B cell (primary cell): ENCODE data around the gene AKT2. TPM values are rescaled to one million over a fixed set of nuclear protein-coding genes. Genes with fewer than 3 reads are reported as not detected.

Experiments
- ATAC-seq: fragments of 200-7000 bp; cut with Tn5 transposase; one replicate; pipeline ENCODE4 v1.10.0; 2021; ENCODE audit warnings: low read depth, mild to moderate bottlenecking, moderate number of reproducible peaks, moderate library complexity
- CTCF ChIA-PET: fragments of 350-600 bp; sonication (Branson Sonifier 250); formaldehyde crosslinking; loops from one replicate; lab custom pipeline; 2021; ENCODE audit warnings: antibody characterized with exemption, inconsistent platforms; lab: Charles Lee
- POLR2A ChIA-PET: fragments of 350-600 bp; sonication (Branson Sonifier 250); formaldehyde crosslinking; loops from one replicate; lab custom pipeline; 2021; ENCODE audit warnings: antibody characterized with exemption; lab: Charles Lee
- DNase-seq: peaks from one replicate; pipeline ENCODE4 v3.0.0; 2013
- H2AFZ ChIP-seq: 2 replicates; pipeline ENCODE4 v1.6.1; 2012; ENCODE audit warnings: mild to moderate bottlenecking, low read depth, low read length; ENCODE audit not compliant: insufficient read depth, poor library complexity, severe bottlenecking
- H3K27ac ChIP-seq, 2 donors: 1 replicate in 1 of 2; 2 replicates in 1 of 2; pipeline ENCODE4 v1.5.1; 2012 to 2013; ENCODE audit warnings: low read length in 2 of 2, mild to moderate bottlenecking in 2 of 2, moderate library complexity in 1 of 2
- H3K27me3 ChIP-seq, 4 experiments: fragments of 200-600 bp in 1 of 4; sonication (generic) in 1 of 4; replicated peaks in 1 of 4; 1 replicate in 2 of 4; 2 replicates in 2 of 4; pipeline versions ENCODE4 v1.6.1 to v1.7.0; 2013 to 2016; ENCODE audit warnings: low read length in 3 of 4, mild to moderate bottlenecking in 2 of 4, mixed read lengths in 1 of 4, moderate library complexity in 1 of 4; ENCODE audit not compliant: insufficient read depth in 4 of 4, control insufficient read depth in 3 of 4; ENCODE audit errors: control extremely low read depth in 1 of 4
- H3K36me3 ChIP-seq, 2 experiments: replicated peaks in 1 of 2; 1 replicate in 1 of 2; 2 replicates in 1 of 2; pipeline versions ENCODE4 v1.6.1 to v1.7.1; 2013; ENCODE audit warnings: low read length in 1 of 2; ENCODE audit not compliant: insufficient read depth in 2 of 2, control insufficient read depth in 1 of 2; ENCODE audit errors: control extremely low read depth in 1 of 2, extremely low read depth in 1 of 2
- H3K4me1 ChIP-seq, 2 donors: fragments of 200-600 bp in 1 of 2; sonication (generic) in 1 of 2; 1 replicate in 1 of 2; 2 replicates in 1 of 2; pipeline versions ENCODE4 v1.5.1 to v1.6.1; 2013 to 2017; ENCODE audit warnings: low read length in 2 of 2; ENCODE audit not compliant: control insufficient read depth in 2 of 2, insufficient read depth in 2 of 2
- H3K4me2 ChIP-seq: replicated peaks from 2 replicates; pipeline ENCODE3; 2012; ENCODE audit warnings: mild to moderate bottlenecking, low read depth, low read length; ENCODE audit not compliant: poor library complexity, severe bottlenecking
- H3K4me3 ChIP-seq, 5 experiments: fragments of 200-600 bp in 1 of 5; sonication (generic) in 1 of 5; 1 replicate in 3 of 5; 2 replicates in 2 of 5; pipeline versions ENCODE4 v1.5.1 to v1.7.0; 2011 to 2016; ENCODE audit warnings: low read length in 4 of 5, mild to moderate bottlenecking in 4 of 5, low read depth in 2 of 5, control low read depth in 1 of 5, moderate library complexity in 1 of 5; ENCODE audit not compliant: insufficient read depth in 1 of 5; ENCODE audit errors: control extremely low read depth in 1 of 5, extremely low read depth in 1 of 5
- H3K79me2 ChIP-seq: fragments of 200-600 bp; sonication (generic); one replicate; pipeline ENCODE4 v1.6.0; 2016; ENCODE audit warnings: low read length; ENCODE audit not compliant: control insufficient read depth, insufficient read depth
- H3K9ac ChIP-seq: fragments of 200-600 bp; sonication (generic); 2 replicates; pipeline ENCODE4 v1.6.1; 2017; ENCODE audit warnings: mild to moderate bottlenecking, low read length, moderate library complexity
- H3K9me3 ChIP-seq, 3 donors: one replicate each; pipeline versions ENCODE4 v1.6.1 to v1.7.1; 2013; ENCODE audit warnings: low read length in 2 of 3; ENCODE audit not compliant: control insufficient read depth in 2 of 3, insufficient read depth in 1 of 3; ENCODE audit errors: control extremely low read depth in 1 of 3
- H4K20me1 ChIP-seq: 2 replicates; pipeline ENCODE4 v1.6.0; 2012; ENCODE audit warnings: mild to moderate bottlenecking, low read length; ENCODE audit not compliant: insufficient read depth, control insufficient read depth, poor library complexity, severe bottlenecking
- H3K27ac Mint-ChIP-seq: one replicate; pipeline ENCODE4 v1.8.0; 2021; ENCODE audit warnings: mixed read lengths
- H3K27me3 Mint-ChIP-seq: one replicate; pipeline ENCODE4 v1.8.0; 2021; ENCODE audit warnings: mixed read lengths
- H3K4me1 Mint-ChIP-seq: one replicate; pipeline ENCODE4 v1.8.0; 2021; ENCODE audit warnings: mixed read lengths
- H3K4me3 Mint-ChIP-seq: one replicate; pipeline ENCODE4 v1.8.0; 2021; ENCODE audit warnings: mixed read lengths
- H3K9me3 Mint-ChIP-seq: one replicate; pipeline ENCODE4 v1.8.0; 2022; ENCODE audit warnings: mixed read lengths; ENCODE audit not compliant: insufficient read depth
- CTCF ChIP-seq: fragments of 200-600 bp; IDR thresholded peaks from one replicate; pipeline ENCODE4 v1.8.0; 2022; ENCODE audit warnings: antibody characterized with exemption, mild to moderate bottlenecking
- EZH2 ChIP-seq: IDR thresholded peaks from 2 replicates; pipeline ENCODE4 v1.6.1; 2012; ENCODE audit warnings: borderline replicate concordance, low read depth, mild to moderate bottlenecking, moderate library complexity, low read length; ENCODE audit not compliant: insufficient read depth, poor library complexity, severe bottlenecking
- WGBS: methylation state at CpG from one replicate; pipeline ENCODE4 v1.1.5; 2013; ENCODE audit warnings: missing lambda C conversion rate; ENCODE audit not compliant: insufficient coverage; 5-methylcytosine and 5-hydroxymethylcytosine counted together
- intact Hi-C: fragments of 100-400 bp; cut with micrococcal nuclease; formaldehyde crosslinking; loops from one replicate; pipeline ENCODE4 v1.10.0; 2022
- polyA plus RNA-seq: library from polyadenylated mRNA; depleted of rRNA; stranded (reverse); fragments of >200 nt; gene quantifications from 2 replicates; pipeline ENCODE4 v1.2.3, GENCODE V29; 2012
- total RNA-seq, 2 donors: library from RNA; stranded (reverse); fragments of 120-200 nt in 1 of 2; gene quantifications; 1 replicate in 1 of 2; 2 replicates in 1 of 2; pipeline versions ENCODE4 v1.2.3 to v1.2.4, GENCODE V29; 2013 to 2022

AKT2 gene
- total and polyA plus RNA-seq, 2 donors (not counting 1 experiment from before 2014, with no cell fraction given) = 195 to 243 TPM

- Mint-ChIP-seq H3K4me3 (no peak overlapping the region), H3K9me3 (no peaks in the 10 kb centered on the region), H3K4me1 (no peaks in the 10 kb centered on the region), H3K27me3 (no peaks in the 10 kb centered on the region), H3K27ac (no peak overlapping the region)
- H3K9me3 ChIP-seq = no peaks in the 10 kb centered on the region
- ATAC-seq (no peak), DNase-seq (no peak)
- no peak overlapping the region for H3K4me3 ChIP-seq
- H3K36me3 ChIP-seq = peaks cover 0 to 74% of the 10 kb centered on the region in 2 experiments
- intact Hi-C loops = no loop called here
- H3K4me1 ChIP-seq = no peaks in the 10 kb centered on the region
- peaks cover 29% of the 10 kb centered on the region for H4K20me1 ChIP-seq
- H3K4me2 ChIP-seq = no peak overlapping the region
- TF ChIP-seq EZH2 (no peak), CTCF (no peak)
- ChIA-PET CTCF (no interaction called here), POLR2A (interaction anchor here (0.6 kb wide), 1 partner anchor 44 kb away, joined by 6 read pairs; no protein-coding TSS in a partner anchor)
- H3K79me2 ChIP-seq = no peaks in the 10 kb centered on the region
- WGBS = 95% methylated on average over 30 of the region's 30 CpGs
- no peak overlapping the region for H3K9ac ChIP-seq
- H2AFZ ChIP-seq = no peak overlapping the region
- H3K27me3 ChIP-seq = no peaks in the 10 kb centered on the region
- H3K27ac ChIP-seq = no peak overlapping the region
Measured at GRCh38 chr19:40235238-40236025, 49.7 kb downstream of the AKT2 start.
